Measurements from ENCODE around the gene TJP3.
A peak's percentile ranks its signal among the peaks of the same experiment; 100 is the strongest.
"Not testable (repeated sequence)": the region's sequence is repeated elsewhere in the genome, so short reads cannot be mapped to it uniquely, and the experiment has no call there.

The TJP3 gene

DNA sequence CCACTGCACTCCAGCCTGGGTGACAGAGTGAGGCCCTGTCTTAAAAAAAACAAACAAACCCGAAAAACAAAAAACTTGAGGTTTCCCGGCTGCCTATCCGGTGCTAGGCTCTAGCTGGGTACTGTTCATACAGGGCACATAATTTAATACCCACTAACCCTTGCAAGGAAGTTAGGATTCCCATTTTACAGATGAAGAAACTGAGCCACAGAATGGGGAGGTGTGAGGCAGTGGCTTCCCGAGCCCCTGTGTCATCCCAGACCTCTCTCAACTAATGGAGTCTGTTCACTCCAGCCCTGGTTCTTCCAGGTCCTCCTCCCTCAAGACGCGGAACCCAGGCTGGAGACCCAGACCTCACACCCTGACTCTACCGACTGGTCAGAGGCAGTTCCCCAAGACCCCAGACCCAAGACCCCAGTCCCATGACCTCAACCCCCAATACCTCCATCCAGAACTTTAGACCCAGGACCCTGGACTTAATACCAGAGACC is 52.7 kb downstream of the TJP3 start:
- FAIRE-seq (peak; percentile 5), DNase-seq (ENCODE audit: insufficient read length) (no peak)
- TF ChIP-seq POLR2A (IDR thresholded peaks at IDR 0.05; ENCODE audit: low read depth, low read length) (no peak), POLR2AphosphoS5 (IDR thresholded peaks at IDR 0.05; ENCODE audit: low read depth, low read length) (no peak), TAF1 (IDR thresholded peaks at IDR 0.05; ENCODE audit: borderline replicate concordance, low read depth, low read length) (no peak)

GRCh38 chr19:3761382-3762129 is 53.4 kb downstream of the TJP3 start, which contains the start of gene APBA3:
Gene APBA3, minus strand, starts transcription at chr19:3761692. Its CDS starts 1,428 bp downstream, at chr19:3760264.
- FAIRE-seq (peak; percentile 91), DNase-seq (ENCODE audit: insufficient read length) (peak; percentile 94)
- no peak for TF ChIP-seq TAF1 (IDR thresholded peaks at IDR 0.05; ENCODE audit: borderline replicate concordance, low read depth, low read length)
- TF ChIP-seq POLR2A (IDR thresholded peaks at IDR 0.05; ENCODE audit: low read depth, low read length), result peak; percentile 79
- TF ChIP-seq POLR2AphosphoS5 (IDR thresholded peaks at IDR 0.05; ENCODE audit: low read depth, low read length), result peak; percentile 54; the same call in 1 of the 2 replicates

DNA sequence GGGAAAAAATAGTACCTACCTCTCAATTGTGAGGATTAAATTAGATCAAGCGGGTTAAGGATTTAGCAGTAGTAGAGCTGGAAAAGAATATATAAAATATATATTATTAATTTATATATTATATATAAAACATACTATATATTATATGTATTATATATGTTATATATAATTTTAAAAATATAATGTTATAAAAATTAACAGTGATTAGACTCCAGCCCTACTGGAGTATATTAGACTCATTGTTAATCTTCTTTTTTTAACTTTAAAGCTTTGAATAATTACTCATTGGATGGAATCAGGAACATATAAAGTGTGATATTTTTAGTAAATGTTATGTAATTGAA is 53.9 kb downstream of the TJP3 start:
- no peak for TF ChIP-seq POLR2AphosphoS5 (IDR thresholded peaks at IDR 0.05; ENCODE audit: low read depth, low read length)
- no peak for TF ChIP-seq TAF1 (IDR thresholded peaks at IDR 0.05; ENCODE audit: borderline replicate concordance, low read depth, low read length)
- no peak for TF ChIP-seq POLR2A (IDR thresholded peaks at IDR 0.05; ENCODE audit: low read depth, low read length)
- no peak for FAIRE-seq
- DNase-seq (ENCODE audit: insufficient read length), result no peak

- peak; percentile 99 for FAIRE-seq
- TF ChIP-seq TAF1 (IDR thresholded peaks at IDR 0.05; ENCODE audit: borderline replicate concordance, low read depth, low read length) (0 out of 2 replicates have a peak, but pooled peaks have one; percentile 12), POLR2AphosphoS5 (IDR thresholded peaks at IDR 0.05; ENCODE audit: low read depth, low read length) (peak; percentile 90), POLR2A (IDR thresholded peaks at IDR 0.05; ENCODE audit: low read depth, low read length) (peak; percentile 91)
- peak; percentile 96 for DNase-seq (ENCODE audit: insufficient read length)
These were observed 54.6 kb downstream of the TJP3 start, which contains the start of gene MRPL54 for GRCh38 chr19:3762501-3763459. Gene MRPL54, plus strand, starts transcription at chr19:3762682. Its CDS starts 19 bp downstream, at chr19:3762701.

GRCh38 chr19:3765121-3765520 is 56.9 kb downstream of the TJP3 start:
- DNase-seq (ENCODE audit: insufficient read length) (no peak), FAIRE-seq (no peak)
- no peak for TF ChIP-seq TAF1 (IDR thresholded peaks at IDR 0.05; ENCODE audit: borderline replicate concordance, low read depth, low read length)
- no peak for TF ChIP-seq POLR2A (IDR thresholded peaks at IDR 0.05; ENCODE audit: low read depth, low read length)
- no peak for TF ChIP-seq POLR2AphosphoS5 (IDR thresholded peaks at IDR 0.05; ENCODE audit: low read depth, low read length)

DNA sequence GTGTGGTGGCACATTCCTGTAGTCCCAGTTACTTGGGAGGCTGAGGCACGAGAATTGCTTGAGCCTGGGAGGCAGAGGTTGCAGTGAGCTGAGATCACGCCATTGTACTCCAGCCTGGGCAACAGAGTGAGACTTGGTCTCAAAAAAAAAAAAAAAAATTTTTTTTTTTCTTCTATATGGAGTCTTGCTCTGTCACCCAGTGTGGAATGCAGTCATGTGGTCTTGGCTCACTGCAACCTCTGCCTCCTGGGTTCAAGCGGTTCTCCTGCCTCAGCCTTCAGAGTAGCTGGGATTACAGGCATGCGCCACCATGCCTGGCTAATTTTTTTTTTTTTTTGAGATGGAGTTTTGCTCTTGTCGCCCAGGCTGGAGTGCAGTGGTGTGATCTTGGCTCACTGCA is 57.6 kb downstream of the TJP3 start:
- not testable (repeated sequence) for FAIRE-seq; DNase-seq (ENCODE audit: insufficient read length)

- no peak for DNase-seq (ENCODE audit: insufficient read length)
- FAIRE-seq, result no peak
- TF ChIP-seq POLR2AphosphoS5 (IDR thresholded peaks at IDR 0.05; ENCODE audit: low read depth, low read length) (no peak), TAF1 (IDR thresholded peaks at IDR 0.05; ENCODE audit: borderline replicate concordance, low read depth, low read length) (no peak), POLR2A (IDR thresholded peaks at IDR 0.05; ENCODE audit: low read depth, low read length) (no peak)
These were observed 58.3 kb downstream of the TJP3 start for GRCh38 chr19:3766520-3766919.

GRCh38 chr19:3767050-3767449 is 58.9 kb downstream of the TJP3 start:
- FAIRE-seq, result no peak
- TF ChIP-seq POLR2AphosphoS5 (IDR thresholded peaks at IDR 0.05; ENCODE audit: low read depth, low read length) (no peak), POLR2A (IDR thresholded peaks at IDR 0.05; ENCODE audit: low read depth, low read length) (no peak), TAF1 (IDR thresholded peaks at IDR 0.05; ENCODE audit: borderline replicate concordance, low read depth, low read length) (no peak)
- no peak for DNase-seq (ENCODE audit: insufficient read length)

GRCh38 chr19:3768015-3768747 is 60.0 kb downstream of the TJP3 start:
- FAIRE-seq, result no peak
- DNase-seq (ENCODE audit: insufficient read length), result no peak

DNA sequence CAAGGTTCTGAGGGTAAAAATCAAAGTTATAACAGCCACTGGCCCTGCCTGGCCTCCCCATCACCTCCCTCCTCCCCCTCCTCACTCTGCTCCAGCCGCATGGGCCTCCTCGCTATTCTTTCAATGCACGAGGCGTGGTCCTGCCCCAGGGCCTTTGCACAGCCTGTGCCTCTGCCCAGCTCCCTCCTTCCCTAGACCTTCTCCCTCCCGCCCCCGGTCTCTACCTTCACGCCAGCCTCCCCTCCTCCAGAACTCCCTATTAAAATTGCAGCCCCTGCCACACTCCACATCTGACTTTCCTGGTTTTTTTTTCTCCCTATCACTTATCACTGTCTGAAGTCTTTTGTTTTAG is 60.5 kb downstream of the TJP3 start:
- TF ChIP-seq POLR2A (IDR thresholded peaks at IDR 0.05; ENCODE audit: low read depth, low read length) (no peak), TAF1 (IDR thresholded peaks at IDR 0.05; ENCODE audit: borderline replicate concordance, low read depth, low read length) (no peak), POLR2AphosphoS5 (IDR thresholded peaks at IDR 0.05; ENCODE audit: low read depth, low read length) (no peak)
- DNase-seq (ENCODE audit: insufficient read length) (no peak), FAIRE-seq (no peak)

More at GRCh38 chr19:3768015-3768747, 60.0 kb downstream of the TJP3 start:
- TF ChIP-seq POLR2AphosphoS5 (IDR thresholded peaks at IDR 0.05; ENCODE audit: low read depth, low read length) (no peak), POLR2A (IDR thresholded peaks at IDR 0.05; ENCODE audit: low read depth, low read length) (no peak), TAF1 (IDR thresholded peaks at IDR 0.05; ENCODE audit: borderline replicate concordance, low read depth, low read length) (no peak)

DNA sequence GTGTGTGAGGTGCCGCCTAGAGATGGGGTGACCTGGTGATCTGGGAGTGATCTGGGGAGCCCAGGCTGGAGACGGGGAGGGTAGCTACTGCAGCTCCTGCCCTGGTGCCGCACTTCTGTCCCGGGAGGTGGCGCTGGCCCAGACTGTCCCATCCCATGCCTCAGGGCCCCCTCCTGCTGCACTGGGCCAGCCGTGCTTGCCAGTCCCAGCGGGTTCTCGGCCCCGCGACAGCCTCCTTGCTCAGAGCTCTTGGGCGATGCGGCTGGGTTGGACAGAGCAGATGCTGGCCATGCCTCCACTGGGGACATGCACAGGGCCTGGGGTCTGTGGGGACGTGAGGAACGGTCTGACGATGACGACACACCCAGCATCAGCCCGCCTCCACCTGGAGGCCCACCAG is 61.3 kb downstream of the TJP3 start:
- FAIRE-seq (no peak), DNase-seq (ENCODE audit: insufficient read length) (no peak)

More for the DNA sequence above, 61.3 kb downstream of the TJP3 start:
- TF ChIP-seq TAF1 (IDR thresholded peaks at IDR 0.05; ENCODE audit: borderline replicate concordance, low read depth, low read length) (no peak), POLR2AphosphoS5 (IDR thresholded peaks at IDR 0.05; ENCODE audit: low read depth, low read length) (no peak), POLR2A (IDR thresholded peaks at IDR 0.05; ENCODE audit: low read depth, low read length) (no peak)

Measured in GM12892 (cell line).